HepG2 (cell line): ENCODE measurements around the gene TRIM27. TPM values are rescaled to one million over a fixed set of nuclear protein-coding genes. Genes with fewer than 3 reads are reported as not detected.

Experiments used
- AKAP8 ChIP-seq: sonication (generic); formaldehyde crosslinking; IDR thresholded peaks from 2 replicates; pipeline ENCODE4 v1.5.1; 2020; ENCODE audit warnings: mild to moderate bottlenecking, missing genetic modification reagents
- FLYWCH1 ChIP-seq: sonication (generic); formaldehyde crosslinking; IDR thresholded peaks from 2 replicates; pipeline ENCODE4 v1.8.1; 2023; ENCODE audit warnings: mild to moderate bottlenecking, missing genetic modification reagents
- FOXP1 ChIP-seq, 2 experiments: fragments of 450-650 bp in 1 of 2; IDR thresholded peaks; 2 replicates each; pipeline ENCODE4 v1.6.1; 2017 to 2018; ENCODE audit warnings: antibody characterized with exemption in 1 of 2
- MBD4 ChIP-seq: IDR thresholded peaks from 2 replicates; pipeline ENCODE4 v1.6.1; 2012; ENCODE audit warnings: low read length, inconsistent platforms, borderline replicate concordance
- NAIF1 ChIP-seq: sonication (generic); formaldehyde crosslinking; IDR thresholded peaks from 2 replicates; pipeline ENCODE4 v1.5.0; 2020; ENCODE audit warnings: mild to moderate bottlenecking, missing genetic modification reagents, borderline replicate concordance
- RBAK ChIP-seq: sonication (generic); formaldehyde crosslinking; IDR thresholded peaks from 2 replicates; pipeline ENCODE4 v1.5.1; 2020; ENCODE audit warnings: mild to moderate bottlenecking, missing genetic modification reagents
- RCOR2 ChIP-seq: IDR thresholded peaks from 2 replicates; pipeline ENCODE4 v1.6.1; 2016; ENCODE audit warnings: missing biosample characterization, missing genetic modification reagents
- SMAD3 ChIP-seq: sonication (generic); formaldehyde crosslinking; IDR thresholded peaks from 2 replicates; pipeline ENCODE4 v1.4.0; 2020; ENCODE audit warnings: missing genetic modification reagents
- SNAPC4 ChIP-seq: sonication (generic); formaldehyde crosslinking; IDR thresholded peaks from 2 replicates; pipeline ENCODE4 v1.4.0; 2020; ENCODE audit warnings: mild to moderate bottlenecking, missing genetic modification reagents
- SPEN ChIP-seq: sonication (generic); formaldehyde crosslinking; IDR thresholded peaks from 2 replicates; pipeline ENCODE4 v1.5.1; 2020; ENCODE audit warnings: low read depth, mild to moderate bottlenecking, missing genetic modification reagents
- TARDBP ChIP-seq: sonication (generic); formaldehyde crosslinking; IDR thresholded peaks from 2 replicates; pipeline ENCODE4 v1.8.0; 2022; ENCODE audit warnings: mild to moderate bottlenecking, missing genetic modification reagents
- TEAD2 ChIP-seq: sonication (generic); formaldehyde crosslinking; IDR thresholded peaks from 2 replicates; pipeline ENCODE4 v1.9.0; 2021; ENCODE audit warnings: missing genetic modification reagents
- THAP11 ChIP-seq: IDR thresholded peaks from 2 replicates; pipeline ENCODE4 v1.6.1; 2016; ENCODE audit warnings: missing biosample characterization, missing genetic modification reagents
- ZBTB38 ChIP-seq: sonication (generic); formaldehyde crosslinking; IDR thresholded peaks from 2 replicates; pipeline ENCODE4 v1.5.1; 2020; ENCODE audit warnings: mild to moderate bottlenecking, missing genetic modification reagents
- ZC3H4 ChIP-seq: sonication (generic); formaldehyde crosslinking; IDR thresholded peaks from 2 replicates; pipeline ENCODE4 v1.4.0; 2020; ENCODE audit warnings: missing genetic modification reagents, borderline replicate concordance
- ZNF256 ChIP-seq: sonication (generic); formaldehyde crosslinking; conservative IDR thresholded peaks from 2 replicates; pipeline ENCODE4 v1.4.0; 2020; ENCODE audit warnings: missing genetic modification reagents
- ZNF446 ChIP-seq: sonication (generic); formaldehyde crosslinking; IDR thresholded peaks from 2 replicates; pipeline ENCODE4 v1.5.0; 2020; ENCODE audit warnings: mild to moderate bottlenecking, missing genetic modification reagents
- ZNF547 ChIP-seq: sonication (generic); formaldehyde crosslinking; IDR thresholded peaks from 2 replicates; pipeline ENCODE4 v1.5.1; 2020; ENCODE audit warnings: mild to moderate bottlenecking, missing genetic modification reagents
- ZNF607 ChIP-seq: sonication (generic); formaldehyde crosslinking; IDR thresholded peaks from 2 replicates; pipeline ENCODE4 v1.5.1; 2020; ENCODE audit warnings: missing genetic modification reagents, mild to moderate bottlenecking, borderline replicate concordance
- ZNF652 ChIP-seq: IDR thresholded peaks from 2 replicates; pipeline ENCODE4 v1.6.1; 2016; ENCODE audit warnings: low read depth, borderline replicate concordance
- ZSCAN12 ChIP-seq: sonication (generic); formaldehyde crosslinking; IDR thresholded peaks from 2 replicates; pipeline ENCODE4 v1.9.0; 2021; ENCODE audit warnings: mild to moderate bottlenecking, missing genetic modification reagents
- ZSCAN29 ChIP-seq: sonication (generic); formaldehyde crosslinking; conservative IDR thresholded peaks from 2 replicates; pipeline ENCODE4 v1.4.0; 2020; ENCODE audit warnings: mild to moderate bottlenecking, missing genetic modification reagents
- polyA plus RNA-seq, 8 experiments: library from polyadenylated mRNA; depleted of rRNA in 3 of 8; stranded (reverse) in 7 of 8; unstranded in 1 of 8; fragments of >200 nt; fragmentation: Illumina TruSeq in 4 of 8; extraction: Trizol in 4 of 8; gene quantifications; 2 replicates each; pipeline versions ENCODE4 v1.2.1 to v1.2.3, GENCODE V29; 2011 to 2016; ENCODE audit warnings: low read depth in 4 of 8, missing spikeins in 1 of 8, mixed read lengths in 1 of 8; ENCODE audit not compliant: insufficient read depth in 1 of 8
- total RNA-seq, 5 experiments: library from RNA; depleted of rRNA; stranded (reverse); fragments of >200 nt; fragmentation: Illumina TruSeq; extraction: Trizol; gene quantifications; 2 replicates each; pipeline ENCODE4 v1.2.3, GENCODE V29; 2016; ENCODE audit warnings: low read depth in 1 of 5
- TF ChIP-seq, protein P1 (sequence below): sonication (generic); formaldehyde crosslinking; IDR thresholded peaks from 2 replicates; pipeline ENCODE4 v1.8.1; 2022; ENCODE audit warnings: low read depth, mild to moderate bottlenecking, missing genetic modification reagents

The TRIM27 gene
- total and polyA plus RNA-seq, 2 of the 13 experiments (the other 11 are each of a cell fraction or from before 2014, with no cell fraction given), result 88.6 to 112 TPM

DNA sequence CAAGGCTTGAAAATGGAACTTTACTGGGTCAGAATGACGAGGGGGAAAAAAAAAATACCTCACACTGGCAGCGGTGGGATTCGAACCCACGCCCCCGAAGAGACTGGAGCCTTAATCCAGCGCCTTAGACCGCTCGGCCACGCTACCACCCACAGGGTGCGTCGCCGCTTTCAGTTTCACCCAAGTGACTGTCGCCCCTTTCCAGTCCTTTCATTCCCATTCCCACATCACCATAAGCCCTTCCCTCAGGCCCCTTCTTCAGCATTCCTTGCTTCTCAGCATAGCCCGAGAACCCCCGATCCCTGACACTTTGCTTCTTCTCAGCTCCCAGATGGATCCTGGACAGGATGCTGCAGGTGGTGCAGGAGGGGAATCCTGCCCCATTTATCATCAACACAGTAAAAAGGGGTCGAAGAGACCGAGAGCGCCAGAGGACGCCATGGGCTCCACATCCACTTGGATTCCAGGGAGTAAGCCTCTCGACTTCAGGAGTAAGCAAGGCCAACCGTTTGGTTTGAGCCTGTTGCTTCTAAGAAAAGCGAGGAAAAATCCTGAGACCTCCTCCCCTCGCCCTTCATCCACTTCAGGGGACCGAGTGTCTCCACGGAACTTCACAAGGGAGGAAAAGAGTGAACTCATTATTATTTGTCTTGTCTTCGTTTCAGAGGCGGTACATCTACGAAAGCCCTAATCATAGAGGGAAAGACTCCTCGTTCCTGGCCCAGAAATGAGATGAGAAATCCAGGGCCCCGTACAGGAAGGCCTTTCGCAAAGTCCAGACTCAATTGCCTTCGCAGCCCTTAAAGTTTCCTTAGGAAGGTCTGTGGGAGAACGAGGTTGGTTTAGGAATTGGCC, 20.0 kb upstream of the TRIM27 start (continued):
- TF ChIP-seq, protein P1, sequence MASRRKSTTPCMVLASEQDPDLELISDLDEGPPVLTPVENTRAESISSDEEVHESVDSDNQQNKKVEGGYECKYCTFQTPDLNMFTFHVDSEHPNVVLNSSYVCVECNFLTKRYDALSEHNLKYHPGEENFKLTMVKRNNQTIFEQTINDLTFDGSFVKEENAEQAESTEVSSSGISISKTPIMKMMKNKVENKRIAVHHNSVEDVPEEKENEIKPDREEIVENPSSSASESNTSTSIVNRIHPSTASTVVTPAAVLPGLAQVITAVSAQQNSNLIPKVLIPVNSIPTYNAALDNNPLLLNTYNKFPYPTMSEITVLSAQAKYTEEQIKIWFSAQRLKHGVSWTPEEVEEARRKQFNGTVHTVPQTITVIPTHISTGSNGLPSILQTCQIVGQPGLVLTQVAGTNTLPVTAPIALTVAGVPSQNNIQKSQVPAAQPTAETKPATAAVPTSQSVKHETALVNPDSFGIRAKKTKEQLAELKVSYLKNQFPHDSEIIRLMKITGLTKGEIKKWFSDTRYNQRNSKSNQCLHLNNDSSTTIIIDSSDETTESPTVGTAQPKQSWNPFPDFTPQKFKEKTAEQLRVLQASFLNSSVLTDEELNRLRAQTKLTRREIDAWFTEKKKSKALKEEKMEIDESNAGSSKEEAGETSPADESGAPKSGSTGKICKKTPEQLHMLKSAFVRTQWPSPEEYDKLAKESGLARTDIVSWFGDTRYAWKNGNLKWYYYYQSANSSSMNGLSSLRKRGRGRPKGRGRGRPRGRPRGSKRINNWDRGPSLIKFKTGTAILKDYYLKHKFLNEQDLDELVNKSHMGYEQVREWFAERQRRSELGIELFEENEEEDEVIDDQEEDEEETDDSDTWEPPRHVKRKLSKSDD, result peak; percentile 53; the same call in 1 of the 2 replicates
- TF ChIP-seq ZNF607 (CRISPR knock-in tag) (peak; percentile 61; the same call in 1 of the 2 replicates), SPEN (CRISPR knock-in tag) (peak; percentile 46; the same call in 1 of the 2 replicates), SMAD3 (CRISPR knock-in tag) (peak; percentile 88; the same call in 1 of the 2 replicates), ZNF446 (CRISPR knock-in tag) (no peak), NAIF1 (CRISPR knock-in tag) (peak; percentile 29; the same call in 1 of the 2 replicates), ZBTB38 (CRISPR knock-in tag) (peak; percentile 91), SNAPC4 (CRISPR knock-in tag) (no peak), ZSCAN29 (CRISPR knock-in tag) (peak; percentile 91), ZNF256 (CRISPR knock-in tag) (no peak), AKAP8 (CRISPR knock-in tag) (peak; percentile 46; the same call in 1 of the 2 replicates), TARDBP (CRISPR knock-in tag) (peak; percentile 91), FOXP1 (IDR thresholded peaks at IDR 0.05) (no peak), FOXP1 (CRISPR knock-in tag; IDR thresholded peaks at IDR 0.05) (no peak), TEAD2 (no peak), ZNF652 (CRISPR knock-in tag) (0 out of 2 replicates have a peak, but pooled peaks have one; percentile 5), ZNF547 (CRISPR knock-in tag) (no peak), MBD4 (no peak), RBAK (no peak), THAP11 (CRISPR knock-in tag) (peak; percentile 54; the same call in 1 of the 2 replicates), ZC3H4 (no peak), RCOR2 (CRISPR knock-in tag) (peak; percentile 64; the same call in 1 of the 2 replicates), ZSCAN12 (CRISPR knock-in tag) (0 out of 2 replicates have a peak, but pooled peaks have one; percentile 74), FLYWCH1 (no peak)
